Activated CD4-positive, alpha-beta T cell treated with anti-CD3 and anti-CD28 coated beads for 48 hours (primary cell): ENCODE data around the gene FSTL5.

Experiments used
- DNase-seq: peaks from one replicate; pipeline ENCODE4 v3.0.0-alpha.2; 2020

The FSTL5 gene

GRCh38 chr4:161419822-161420221, 744.0 kb downstream of the FSTL5 start:
- DNase-seq, result no peak

GRCh38 chr4:161411901-161412300, 751.9 kb downstream of the FSTL5 start:
- DNase-seq, result no peak

GRCh38 chr4:161404346-161405110, 759.3 kb downstream of the FSTL5 start:
- no peak for DNase-seq

- DNase-seq, result no peak
Measured at GRCh38 chr4:161403781-161404180, 760.0 kb downstream of the FSTL5 start.

- DNase-seq, result no peak
Measured at GRCh38 chr4:161393602-161394001, 770.2 kb downstream of the FSTL5 start.

GRCh38 chr4:161382655-161383054, 781.1 kb downstream of the FSTL5 start:
- DNase-seq, result no peak

GRCh38 chr4:161376275-161376674, 787.5 kb downstream of the FSTL5 start:
- DNase-seq, result no peak

- DNase-seq, result no peak
Measured at GRCh38 chr4:161364681-161365080, 799.1 kb downstream of the FSTL5 start.

GRCh38 chr4:161360982-161361381, 802.8 kb downstream of the FSTL5 start:
- DNase-seq, result no peak

- DNase-seq, result no peak
Measured at GRCh38 chr4:161359491-161359890, 804.3 kb downstream of the FSTL5 start.

GRCh38 chr4:161356351-161356750, 807.4 kb downstream of the FSTL5 start:
- no peak for DNase-seq

- DNase-seq, result no peak
Measured at GRCh38 chr4:161350946-161351345, 812.9 kb downstream of the FSTL5 start.

GRCh38 chr4:161345741-161346140, 818.1 kb downstream of the FSTL5 start:
- no peak for DNase-seq

- no peak for DNase-seq
Measured at GRCh38 chr4:161343569-161343950, 820.2 kb downstream of the FSTL5 start.

GRCh38 chr4:161342881-161343568, 820.8 kb downstream of the FSTL5 start:
- DNase-seq, result no peak

GRCh38 chr4:161336621-161337020, 827.2 kb downstream of the FSTL5 start:
- DNase-seq, result no peak

GRCh38 chr4:161336016-161336530, 827.7 kb downstream of the FSTL5 start:
- DNase-seq, result no peak
